T1000 (cell line): ENCODE measurements around the gene PATZ1.

ENCODE experiments used
- DNase-seq: peaks from one replicate; lab custom pipeline; 2025; ENCODE audit warnings: mixed read lengths; lab: John Stamatoyannopoulos, UW

The PATZ1 gene

DNA sequence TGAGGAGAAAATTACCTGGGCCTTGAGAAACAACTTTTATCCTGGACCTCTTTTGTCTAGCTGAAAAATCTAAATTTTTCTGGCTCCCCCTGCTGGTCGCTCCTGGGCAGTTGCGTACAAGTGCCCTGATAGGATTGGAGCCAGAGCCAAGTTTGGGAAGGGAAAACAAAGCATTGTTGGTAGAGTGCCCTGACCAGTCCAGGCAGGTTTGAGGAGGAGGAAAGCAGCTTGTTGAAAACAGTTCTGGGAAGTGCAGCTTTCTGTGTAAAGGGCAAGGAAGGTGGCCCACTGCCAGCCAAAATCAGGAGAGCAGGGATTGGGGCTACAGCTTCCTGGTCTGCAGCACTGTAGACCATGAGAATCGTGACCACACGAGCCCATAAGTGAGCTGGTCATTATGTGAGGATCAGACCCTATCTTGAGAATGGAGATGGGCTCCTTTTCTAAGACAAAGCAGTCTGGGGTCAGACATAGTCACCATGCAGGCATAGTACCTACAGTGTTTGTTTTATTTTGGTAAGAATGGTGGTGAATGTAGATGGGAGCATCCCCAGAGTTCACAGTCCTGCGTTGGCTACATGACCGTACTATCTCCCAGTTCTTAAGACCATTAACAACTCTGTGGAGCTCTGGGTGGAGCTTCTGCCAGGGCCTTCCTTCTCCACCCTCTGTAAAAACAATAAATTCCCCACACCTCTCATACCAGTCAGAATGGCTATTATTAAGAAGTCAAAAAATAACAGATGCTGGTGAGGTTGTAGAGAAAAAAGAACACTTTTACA is 32.6 kb downstream of the PATZ1 start:
- peak; percentile 26 for DNase-seq

DNA sequence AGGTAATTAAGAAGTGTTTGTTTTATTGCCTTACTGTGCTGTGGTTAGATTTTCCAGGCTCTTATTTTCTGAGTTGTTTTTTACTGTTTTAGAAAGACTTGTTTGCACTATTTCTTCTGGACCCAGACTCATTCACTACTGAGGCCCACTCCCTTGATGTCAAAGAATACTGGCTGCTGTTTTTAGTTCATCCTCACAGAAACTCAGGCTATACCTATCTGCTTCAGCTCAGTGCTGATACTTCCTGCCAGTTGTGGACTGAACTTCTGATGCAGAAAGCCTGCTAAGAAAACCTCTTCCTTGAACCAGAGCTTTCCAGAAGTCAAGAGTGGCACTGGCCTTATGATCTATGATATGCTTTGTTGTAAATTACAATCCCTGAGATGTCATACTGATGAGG is 38.0 kb downstream of the PATZ1 start:
- DNase-seq, result no peak

DNA sequence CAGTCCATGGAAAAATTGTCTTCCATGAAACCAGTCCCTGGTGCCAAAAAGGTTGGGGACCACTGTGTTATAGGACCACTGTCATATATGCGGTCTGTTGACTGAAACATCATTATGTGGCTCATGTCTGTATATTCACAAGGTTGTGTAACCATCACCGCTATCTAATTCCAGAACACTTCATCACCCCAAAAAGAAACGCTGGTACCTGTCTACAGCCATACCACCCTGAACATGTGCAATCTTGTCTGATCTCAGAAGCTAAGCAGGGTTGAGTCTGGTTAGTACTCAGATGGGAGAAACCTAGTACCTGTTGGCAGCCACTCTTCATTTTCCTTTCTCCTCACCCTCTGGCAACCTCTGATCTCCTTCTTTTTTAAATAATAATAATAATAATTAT is 41.0 kb downstream of the PATZ1 start:
- DNase-seq, result no peak

DNA sequence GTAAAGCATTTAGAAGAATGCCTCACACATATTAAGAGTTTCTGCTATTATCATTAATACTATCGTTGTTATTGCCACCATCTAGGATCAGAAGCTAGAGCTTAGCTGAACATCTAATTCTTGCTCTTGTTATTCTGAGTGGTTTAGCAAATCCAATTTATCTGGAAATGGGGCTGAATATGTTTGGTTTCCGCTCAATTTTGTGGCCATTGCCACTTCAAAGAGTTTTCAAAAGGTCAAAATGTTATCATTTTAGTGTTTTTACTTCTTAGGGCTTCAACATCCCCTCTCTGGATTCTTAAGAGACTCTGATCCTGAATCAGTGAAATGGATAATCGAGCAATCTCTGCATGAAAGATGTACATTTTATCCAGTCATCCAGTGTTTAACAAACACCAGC is 43.6 kb downstream of the PATZ1 start:
- DNase-seq, result no peak

DNA sequence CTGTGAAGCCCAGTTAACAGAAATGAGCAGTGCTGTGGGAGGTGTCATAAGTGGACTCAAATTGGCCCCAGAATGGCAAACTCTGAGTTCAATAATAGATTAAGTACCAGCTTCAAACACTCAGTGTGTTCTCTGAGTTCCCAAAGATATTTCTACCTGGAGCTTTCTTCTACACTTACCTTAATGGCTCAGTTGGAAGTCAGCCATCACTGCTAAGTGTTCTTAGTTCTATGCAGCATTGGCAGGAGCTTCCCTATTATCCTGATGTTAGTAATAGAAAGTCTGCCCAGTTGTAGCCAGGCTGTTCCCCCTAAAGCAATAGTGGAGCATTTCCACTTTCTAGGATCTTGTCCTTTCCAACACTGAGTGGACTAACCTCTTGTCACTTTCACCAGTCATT is 44.1 kb downstream of the PATZ1 start:
- DNase-seq, result no peak

DNA sequence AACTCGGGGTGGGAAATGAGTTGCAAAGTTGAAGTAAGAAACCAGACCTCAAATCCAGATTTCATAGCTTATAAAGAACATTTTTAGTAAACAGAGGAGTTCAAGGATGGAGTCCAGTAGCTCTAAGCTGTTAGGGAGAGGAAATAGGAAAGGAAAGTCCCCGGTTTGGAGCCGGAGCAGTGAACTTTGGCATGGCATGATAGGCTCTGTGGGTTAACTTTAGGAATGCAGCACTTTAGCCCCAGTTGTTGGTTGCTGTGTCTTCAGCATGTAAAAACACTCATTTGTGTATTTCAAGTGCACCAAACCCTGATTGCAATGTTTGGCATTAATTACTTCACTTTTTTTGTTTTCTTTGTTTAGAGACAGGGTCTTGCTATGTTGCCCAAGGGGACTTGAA is 45.2 kb downstream of the PATZ1 start:
- no peak for DNase-seq

DNA sequence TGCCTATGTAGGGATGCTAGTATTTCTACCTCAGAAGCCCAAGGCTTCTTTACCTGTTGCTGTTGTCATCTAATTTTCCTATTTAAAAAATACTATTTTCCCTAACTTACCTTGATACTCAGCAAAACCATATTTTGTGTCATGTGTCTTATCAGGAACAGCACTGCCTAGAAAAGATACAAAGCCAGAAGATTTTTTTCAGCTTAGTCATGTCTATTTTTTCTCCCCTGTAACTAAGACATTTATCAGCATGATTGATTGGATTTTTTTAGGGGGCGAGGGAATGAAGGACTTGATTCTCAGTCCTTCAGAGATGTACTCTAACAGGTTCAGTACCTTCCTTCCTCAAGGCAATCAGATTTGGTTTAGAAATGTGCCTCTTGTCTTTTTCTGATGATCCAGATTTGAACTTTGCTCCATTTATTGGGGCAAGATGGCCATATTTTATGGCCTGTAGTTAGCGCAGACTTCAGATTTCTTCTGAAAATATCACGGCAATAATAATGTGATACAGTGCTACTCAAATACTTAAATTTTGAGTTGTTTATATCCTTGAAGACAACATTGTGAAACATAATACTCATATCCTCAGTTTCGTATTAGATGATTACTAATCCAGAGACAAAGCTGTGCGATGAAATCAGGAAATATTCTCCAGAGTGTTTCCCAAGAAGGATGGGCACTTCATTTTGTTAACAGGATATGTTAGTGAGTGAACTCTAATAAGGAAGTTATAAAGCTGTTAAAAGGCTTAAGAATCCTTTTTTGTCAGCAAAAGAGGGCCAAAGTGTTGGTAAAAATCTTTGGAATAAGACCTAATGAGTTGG is 50.1 kb downstream of the PATZ1 start:
- no peak for DNase-seq

DNA sequence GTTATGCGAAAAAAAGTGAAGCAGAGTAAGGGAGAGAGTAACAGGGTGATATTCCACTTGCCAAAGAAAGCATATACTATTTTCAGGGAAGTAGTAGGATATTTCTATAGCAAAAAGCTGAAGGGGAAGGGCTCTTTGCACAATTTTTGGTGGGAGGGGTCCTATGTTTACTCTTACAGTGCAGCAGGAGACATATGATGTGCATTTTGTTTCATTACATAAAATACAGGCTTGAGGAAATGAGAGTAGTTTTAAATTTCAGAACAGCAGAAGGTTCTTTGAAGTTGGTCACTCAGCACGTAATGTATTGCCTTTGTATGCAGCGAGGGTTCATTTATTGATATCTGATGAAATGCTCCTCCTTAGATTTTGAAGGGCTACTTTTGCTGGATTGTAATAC is 50.8 kb downstream of the PATZ1 start:
- DNase-seq, result no peak

DNA sequence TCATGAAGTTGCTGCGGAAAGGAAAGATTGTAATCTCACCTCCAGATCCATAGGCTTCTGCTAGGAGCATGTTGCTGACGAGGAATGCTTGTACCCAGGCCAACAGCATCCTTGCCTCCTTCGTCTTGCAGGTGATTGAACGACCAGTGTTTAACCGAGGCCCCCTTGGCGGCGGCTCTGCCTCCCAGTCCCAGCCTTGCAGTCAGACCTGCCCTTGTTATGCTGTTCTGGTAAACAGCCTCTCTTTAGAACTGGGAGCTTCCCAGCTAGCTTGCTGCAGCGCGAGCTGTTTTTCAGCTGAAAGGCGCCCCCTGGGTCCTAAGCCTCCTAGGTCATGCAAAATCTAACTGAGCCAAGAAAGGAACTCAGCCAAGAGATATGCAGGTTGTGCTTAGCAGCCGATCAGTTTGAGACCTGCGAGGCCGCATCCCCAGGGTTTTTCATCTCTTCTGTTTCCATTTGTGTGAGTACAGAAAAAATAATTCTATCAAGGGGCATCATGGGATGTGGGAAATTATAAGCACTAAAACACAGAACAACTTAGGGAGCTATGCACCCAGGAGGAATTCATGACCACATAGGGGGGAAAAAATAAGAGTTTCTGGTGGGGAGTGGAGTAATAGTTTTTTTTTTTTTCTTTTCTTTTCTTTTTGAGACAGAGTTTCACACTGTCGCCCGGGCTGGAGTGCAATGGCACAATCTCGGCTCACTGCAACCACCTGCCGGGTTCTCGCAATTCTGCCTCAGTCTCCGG is 53.7 kb downstream of the PATZ1 start, which contains the start of gene PIK3IP1:
TSS of gene PIK3IP1 (minus strand) at position 253 of the 754 bp plus-strand sequence. CDS start at position 109, 144 bp downstream.
- DNase-seq, result peak; percentile 23

DNA sequence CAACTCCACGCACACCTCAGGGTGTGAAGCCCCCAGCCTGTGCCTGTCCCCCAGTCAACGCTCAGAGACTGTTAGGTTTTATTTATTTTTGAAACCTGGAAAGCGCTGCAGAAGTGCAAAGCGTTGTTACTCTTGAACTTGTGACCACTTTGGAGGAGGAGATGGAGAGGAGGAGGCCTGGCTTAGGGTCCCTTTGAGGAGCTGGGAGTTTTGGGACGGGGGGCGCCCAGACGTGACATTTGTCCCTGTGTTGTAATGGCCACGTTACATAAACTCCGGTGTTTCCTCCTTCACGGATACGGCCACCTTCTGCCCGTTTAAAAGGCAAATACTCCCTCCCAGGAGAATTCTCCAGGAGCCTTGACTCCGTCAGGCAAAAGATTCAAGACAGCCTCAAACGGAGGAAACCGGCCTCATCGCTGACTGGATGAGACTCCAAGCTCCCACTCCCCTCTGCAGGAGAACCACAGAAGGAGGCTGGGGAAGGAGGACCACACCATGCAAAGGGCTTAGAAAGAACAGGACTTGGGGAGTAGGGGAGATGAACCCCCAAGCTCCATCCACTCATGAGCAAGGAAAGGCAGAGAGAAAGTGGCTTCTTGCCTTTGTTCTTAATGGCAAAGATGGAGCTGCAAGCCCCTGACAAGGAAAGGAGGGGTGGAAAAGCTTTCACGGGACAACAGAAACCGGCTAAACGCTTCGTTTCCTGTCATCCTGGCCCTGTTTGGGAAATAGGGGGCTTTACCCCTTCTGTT is 54.5 kb downstream of the PATZ1 start:
- DNase-seq, result no peak

DNA sequence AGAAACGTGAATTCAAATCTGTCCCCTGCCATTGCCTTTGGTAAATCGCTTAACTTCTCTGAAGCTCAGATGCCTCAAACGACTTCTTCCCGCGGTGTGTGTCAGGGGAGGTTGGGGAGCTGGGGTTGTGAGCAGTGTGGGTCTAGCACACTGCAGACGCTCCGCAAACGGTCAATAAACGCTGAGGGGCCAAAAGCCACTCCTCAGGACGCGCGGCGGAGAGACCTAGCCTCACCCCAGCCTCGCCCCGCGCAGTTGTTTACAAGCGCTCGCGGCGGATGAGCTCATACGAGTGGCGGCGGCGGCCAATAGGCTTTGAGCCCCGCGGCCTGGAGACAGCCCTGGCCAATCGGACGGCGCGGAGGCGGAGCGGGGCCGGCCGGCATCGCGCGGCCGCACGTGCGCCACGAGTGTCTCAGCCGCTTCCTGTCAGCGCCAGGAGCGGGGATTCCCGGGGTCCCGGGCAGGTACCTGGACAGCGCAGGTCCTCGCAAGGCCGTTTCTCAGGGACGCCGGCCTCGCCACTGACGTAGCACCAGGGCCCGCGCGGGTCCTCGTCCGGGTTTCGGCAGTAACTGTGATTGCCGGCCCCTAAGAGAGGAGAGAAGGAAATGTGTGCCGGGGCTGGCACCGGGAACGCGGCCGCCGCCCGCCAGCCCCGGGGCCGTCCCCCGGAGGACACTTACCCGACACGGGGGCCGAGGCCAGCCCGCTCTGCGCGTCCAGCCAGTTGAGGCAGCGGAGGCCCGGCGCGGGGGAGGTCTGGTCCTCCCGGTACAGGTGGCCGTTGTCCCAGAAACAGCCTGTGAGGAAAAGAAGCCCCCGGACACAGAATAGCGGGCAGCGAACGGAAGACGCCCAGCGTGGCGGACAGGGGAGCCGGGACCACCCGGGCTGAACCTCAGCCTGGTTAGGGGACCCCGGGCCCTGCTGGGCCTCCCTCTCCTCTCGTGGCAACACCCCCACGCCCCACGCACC is 55.4 kb downstream of the PATZ1 start:
- peak; percentile 82 for DNase-seq

DNA sequence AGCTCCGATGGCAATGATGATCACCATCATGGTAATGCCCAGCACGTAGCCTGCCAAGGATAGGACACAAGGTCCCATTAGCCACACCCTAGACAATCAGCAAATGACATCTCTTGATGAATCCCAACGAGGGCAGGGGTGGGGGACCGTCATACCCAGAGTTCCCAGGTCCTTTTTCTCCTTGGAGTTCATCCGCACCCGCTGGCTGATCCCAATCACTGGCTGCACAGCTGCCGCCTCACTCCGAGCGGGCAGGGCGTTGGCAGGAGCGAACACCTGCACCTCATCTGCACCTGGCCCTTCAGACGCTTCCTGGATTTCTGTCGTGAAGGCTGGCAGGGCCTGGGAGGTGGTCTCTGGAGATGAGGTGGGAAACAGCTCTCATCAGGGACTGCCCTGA is 56.8 kb downstream of the PATZ1 start:
- DNase-seq, result no peak

DNA sequence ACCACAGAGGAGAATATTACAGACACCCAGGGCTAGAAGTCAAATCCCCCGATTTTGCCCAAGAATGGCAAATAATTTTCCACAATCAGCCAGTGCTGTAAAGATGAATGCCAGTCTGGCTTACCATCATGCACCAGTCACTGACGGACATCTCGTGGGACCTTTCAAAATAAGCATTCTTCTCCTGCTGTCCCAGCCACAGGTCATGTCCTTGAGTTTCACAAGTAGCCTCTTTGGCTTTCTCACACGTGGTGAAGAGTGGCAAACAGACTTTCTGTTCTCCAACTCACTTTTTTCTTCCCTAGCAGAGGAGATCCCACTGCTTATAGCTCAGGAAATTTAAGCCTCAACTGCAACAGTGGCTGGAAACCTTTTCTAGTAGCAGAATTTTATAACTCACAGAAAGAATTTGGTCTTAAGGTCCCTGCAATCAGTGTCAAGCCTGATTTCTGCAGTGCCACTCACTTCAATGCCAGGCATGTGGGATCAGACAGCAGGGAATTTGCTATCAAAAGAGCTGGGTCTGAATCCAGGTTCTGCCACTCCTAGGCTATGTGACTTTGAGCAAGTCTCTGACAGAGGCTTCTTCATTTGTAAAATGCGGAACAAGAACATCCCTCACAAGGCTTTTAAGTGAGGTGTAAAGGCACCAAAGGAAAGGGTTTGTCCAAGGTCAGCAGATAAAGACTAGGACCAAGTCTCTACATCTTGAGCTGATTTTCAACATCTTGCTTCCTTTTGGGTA is 57.5 kb downstream of the PATZ1 start:
- DNase-seq, result no peak

DNA sequence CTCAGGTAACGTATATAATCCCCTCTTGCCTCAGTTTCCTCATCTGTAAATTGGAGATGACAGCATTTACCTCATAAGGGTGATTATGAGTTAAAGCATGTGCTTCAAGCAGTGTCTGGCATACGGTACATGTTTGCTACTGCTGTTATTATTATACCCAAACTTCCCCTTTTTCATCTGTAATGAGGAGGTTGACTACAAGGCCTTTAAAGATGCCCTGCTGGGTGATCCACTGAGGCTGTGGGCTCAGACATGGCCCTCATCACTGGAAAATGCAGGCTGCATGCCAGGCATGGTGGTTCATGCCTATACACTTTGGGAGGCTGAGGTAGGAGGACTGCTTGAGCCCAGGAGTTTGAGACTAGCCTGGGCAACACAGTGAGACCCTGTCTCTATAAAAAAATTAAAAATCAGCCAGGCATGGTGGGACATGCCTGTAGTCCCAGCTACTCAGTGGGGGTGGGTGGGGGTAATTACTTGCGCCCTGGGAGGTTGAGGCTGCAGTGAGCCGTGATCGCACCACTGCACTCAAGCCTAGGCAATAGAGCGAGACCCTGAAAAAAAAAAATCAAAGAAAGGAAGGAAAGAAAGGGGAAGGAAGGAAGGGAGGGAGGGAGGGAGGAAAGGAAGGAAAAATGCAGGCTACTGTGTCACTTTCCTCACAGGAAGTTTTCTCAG is 58.2 kb downstream of the PATZ1 start:
- DNase-seq, result no peak

DNA sequence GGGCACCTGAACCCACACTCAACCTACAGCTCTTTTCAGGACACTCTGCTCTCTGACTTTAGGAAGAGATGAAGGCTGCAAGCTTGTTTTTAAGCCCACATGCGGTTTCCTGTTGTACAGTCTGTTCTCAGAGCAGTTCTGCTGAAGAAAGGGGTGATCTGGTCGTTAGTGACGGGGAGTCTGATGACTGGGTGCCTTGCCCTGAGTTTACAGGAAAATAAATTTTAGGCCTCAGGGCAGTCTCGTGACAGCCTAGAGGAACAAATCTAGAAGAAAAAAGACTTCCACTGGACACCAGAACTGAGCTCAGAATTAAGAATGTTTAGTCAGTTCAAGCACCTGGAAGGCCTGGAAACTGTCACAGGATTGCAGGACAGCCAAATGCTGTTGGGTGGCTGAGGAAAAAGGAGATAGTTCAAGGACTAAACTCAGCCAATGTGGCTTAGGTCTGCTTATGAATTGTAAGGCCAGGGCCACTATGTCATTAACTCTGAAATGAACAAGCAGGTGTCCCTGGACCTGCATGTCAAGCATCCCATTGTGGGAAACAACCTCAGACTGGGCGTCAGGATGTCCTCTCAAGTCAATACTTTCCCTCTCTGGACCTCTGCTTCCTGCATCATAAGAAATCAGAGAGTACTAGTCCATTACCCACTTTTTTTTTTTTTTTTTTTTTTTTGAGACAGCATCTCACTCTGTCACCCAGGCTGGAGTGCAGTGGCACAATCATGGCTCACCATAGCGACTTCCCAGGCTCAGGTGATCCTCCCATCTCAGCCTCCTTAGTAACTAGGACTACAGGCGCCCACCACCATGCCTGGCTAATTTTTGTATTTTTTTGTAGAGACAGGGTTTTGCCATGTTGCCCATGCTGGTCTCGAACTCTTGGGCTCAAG is 59.5 kb downstream of the PATZ1 start:
- no peak for DNase-seq

DNA sequence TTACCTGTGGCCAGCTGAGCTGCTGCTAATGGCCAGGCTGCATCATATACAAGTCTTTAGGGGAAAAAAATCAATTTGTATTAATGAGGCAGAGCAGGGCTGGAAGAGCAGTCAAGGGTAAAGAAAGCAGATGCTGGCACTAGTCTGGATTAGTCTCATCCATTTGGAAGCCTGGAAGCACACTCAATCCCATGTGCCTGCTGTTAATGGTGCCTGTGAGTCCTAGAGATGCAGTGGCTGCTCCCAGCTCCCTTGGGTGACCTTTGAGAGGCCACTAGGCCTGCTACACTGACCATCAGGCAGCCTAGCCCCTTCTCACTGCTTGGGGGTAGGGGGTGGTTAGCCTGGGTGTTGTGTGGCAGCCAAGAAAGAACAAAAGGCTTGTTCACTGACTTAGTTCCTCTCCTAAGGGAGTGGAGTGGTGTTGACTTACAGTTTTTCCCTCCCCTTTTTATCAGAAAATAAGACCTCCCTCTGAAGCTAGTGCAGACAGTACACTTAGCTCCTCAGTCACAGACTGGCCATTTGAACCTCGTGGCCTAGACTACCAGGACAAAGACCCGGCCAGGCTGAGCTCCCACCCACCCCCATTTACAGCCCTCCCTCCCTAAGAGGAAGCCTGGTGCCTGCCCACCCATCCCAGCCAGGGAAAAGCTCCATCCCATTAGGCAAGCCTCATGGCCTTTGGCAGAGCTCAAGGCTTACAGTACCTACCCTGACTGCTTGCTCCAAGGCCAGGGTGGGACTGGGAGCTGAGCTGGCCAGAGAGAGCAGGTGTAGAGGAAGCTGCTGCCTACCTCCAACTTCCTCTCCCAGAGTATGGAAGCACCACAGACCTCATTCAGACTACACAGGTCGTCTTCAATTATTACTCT is 61.6 kb downstream of the PATZ1 start:
- DNase-seq, result no peak
